ENCODE measurements around the gene CACNA2D3.

CACNA2D3 gene

GRCh38 chr3:54793171-54793570 is 670.8 kb downstream of the CACNA2D3 start:
- no peak overlapping the region for H3K4me3 ChIP-seq
- no peaks in the 10 kb centered on the region for H3K36me3 ChIP-seq
- TF ChIP-seq, protein P1, sequence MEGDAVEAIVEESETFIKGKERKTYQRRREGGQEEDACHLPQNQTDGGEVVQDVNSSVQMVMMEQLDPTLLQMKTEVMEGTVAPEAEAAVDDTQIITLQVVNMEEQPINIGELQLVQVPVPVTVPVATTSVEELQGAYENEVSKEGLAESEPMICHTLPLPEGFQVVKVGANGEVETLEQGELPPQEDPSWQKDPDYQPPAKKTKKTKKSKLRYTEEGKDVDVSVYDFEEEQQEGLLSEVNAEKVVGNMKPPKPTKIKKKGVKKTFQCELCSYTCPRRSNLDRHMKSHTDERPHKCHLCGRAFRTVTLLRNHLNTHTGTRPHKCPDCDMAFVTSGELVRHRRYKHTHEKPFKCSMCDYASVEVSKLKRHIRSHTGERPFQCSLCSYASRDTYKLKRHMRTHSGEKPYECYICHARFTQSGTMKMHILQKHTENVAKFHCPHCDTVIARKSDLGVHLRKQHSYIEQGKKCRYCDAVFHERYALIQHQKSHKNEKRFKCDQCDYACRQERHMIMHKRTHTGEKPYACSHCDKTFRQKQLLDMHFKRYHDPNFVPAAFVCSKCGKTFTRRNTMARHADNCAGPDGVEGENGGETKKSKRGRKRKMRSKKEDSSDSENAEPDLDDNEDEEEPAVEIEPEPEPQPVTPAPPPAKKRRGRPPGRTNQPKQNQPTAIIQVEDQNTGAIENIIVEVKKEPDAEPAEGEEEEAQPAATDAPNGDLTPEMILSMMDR (IDR thresholded peaks at IDR 0.05): no peak
- DNase-seq: no peak
- H3K9me3 ChIP-seq: no peaks in the 10 kb centered on the region
- H3K27ac ChIP-seq: no peak overlapping the region
- intact Hi-C loops (cut with DNase I; ENCODE audit: low total_unique reads): no loop called here
- no peaks in the 10 kb centered on the region for H3K27me3 ChIP-seq
- H3K4me1 ChIP-seq: no peaks in the 10 kb centered on the region

DNA sequence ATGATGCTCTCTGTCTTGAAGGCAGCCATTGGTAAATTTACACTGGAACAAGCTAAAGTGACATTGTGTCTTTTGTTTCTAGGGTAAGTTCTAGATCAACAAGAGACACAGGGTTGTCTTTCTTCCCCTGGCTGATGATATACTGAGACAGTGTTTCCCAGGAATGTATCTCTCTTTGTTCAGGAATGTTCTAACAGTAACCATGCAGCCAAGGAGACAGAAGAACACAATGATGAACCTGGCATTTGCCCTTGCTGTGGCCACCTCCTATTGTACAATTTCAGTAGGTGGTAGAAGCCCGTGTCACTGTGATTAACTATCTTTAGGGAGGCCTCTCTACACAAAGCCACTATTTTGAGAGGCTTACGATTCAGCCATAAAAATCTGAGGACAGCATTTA is 674.8 kb downstream of the CACNA2D3 start:
- Histone ChIP-seq H3K27ac (no peak overlapping the region), H3K36me3 (no peaks in the 10 kb centered on the region), H3K4me3 (no peak overlapping the region), H3K9me3 (no peaks in the 10 kb centered on the region), H3K27me3 (no peaks in the 10 kb centered on the region), H3K4me1 (no peaks in the 10 kb centered on the region)
- no peak for DNase-seq
- intact Hi-C loops (cut with DNase I; ENCODE audit: low total_unique reads): no loop called here
- TF ChIP-seq, protein P1 (IDR thresholded peaks at IDR 0.05): no peak

- Histone ChIP-seq H3K27me3 (no peaks in the 10 kb centered on the region), H3K36me3 (no peaks in the 10 kb centered on the region), H3K27ac (no peak overlapping the region), H3K4me1 (no peaks in the 10 kb centered on the region), H3K4me3 (no peak overlapping the region), H3K9me3 (no peaks in the 10 kb centered on the region)
- TF ChIP-seq, protein P1 (IDR thresholded peaks at IDR 0.05): no peak
- DNase-seq: no peak
- intact Hi-C loops (cut with DNase I; ENCODE audit: low total_unique reads): no loop called here
Observed at GRCh38 chr3:54800478-54800877, 678.1 kb downstream of the CACNA2D3 start.

GRCh38 chr3:54801977-54802376 is 679.6 kb downstream of the CACNA2D3 start:
- H3K9me3 ChIP-seq: no peaks in the 10 kb centered on the region
- H3K36me3 ChIP-seq: no peaks in the 10 kb centered on the region
- H3K27me3 ChIP-seq: no peaks in the 10 kb centered on the region
- H3K4me1 ChIP-seq: no peaks in the 10 kb centered on the region
- H3K27ac ChIP-seq: no peak overlapping the region
- intact Hi-C loops (cut with DNase I; ENCODE audit: low total_unique reads): no loop called here
- TF ChIP-seq, protein P1 (IDR thresholded peaks at IDR 0.05): no peak
- DNase-seq: no peak
- H3K4me3 ChIP-seq: no peak overlapping the region

GRCh38 chr3:54810401-54810800 is 688.0 kb downstream of the CACNA2D3 start:
- no peak overlapping the region for H3K4me3 ChIP-seq
- no peaks in the 10 kb centered on the region for H3K27me3 ChIP-seq
- DNase-seq: no peak
- no peaks in the 10 kb centered on the region for H3K36me3 ChIP-seq
- no peaks in the 10 kb centered on the region for H3K9me3 ChIP-seq
- TF ChIP-seq, protein P1 (IDR thresholded peaks at IDR 0.05): no peak
- intact Hi-C loops (cut with DNase I; ENCODE audit: low total_unique reads): no loop called here
- no peaks in the 10 kb centered on the region for H3K4me1 ChIP-seq
- no peak overlapping the region for H3K27ac ChIP-seq

DNA sequence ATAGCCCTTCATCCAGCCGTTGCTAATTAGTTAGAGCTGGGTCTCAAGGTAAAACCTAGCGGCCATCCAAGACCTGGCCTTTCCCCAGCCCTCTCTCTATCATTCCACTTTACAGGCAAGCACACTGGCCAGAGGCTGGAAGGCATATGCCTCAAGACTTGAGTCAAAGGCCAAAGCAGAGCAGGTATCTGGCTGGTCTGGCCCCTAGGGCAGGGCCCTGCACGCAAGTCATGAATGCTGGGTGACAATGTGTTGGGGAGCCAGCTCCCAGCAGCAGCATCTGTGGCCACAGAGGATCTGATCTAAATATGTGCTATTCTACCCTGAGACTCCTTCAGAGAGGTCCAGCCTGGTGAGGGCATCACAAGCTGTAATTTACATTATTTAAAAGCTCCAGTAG is 691.9 kb downstream of the CACNA2D3 start:
- no peak for DNase-seq
- no peaks in the 10 kb centered on the region for H3K4me1 ChIP-seq
- H3K27ac ChIP-seq: no peak overlapping the region
- H3K9me3 ChIP-seq: no peaks in the 10 kb centered on the region
- H3K27me3 ChIP-seq: no peaks in the 10 kb centered on the region
- H3K36me3 ChIP-seq: no peaks in the 10 kb centered on the region
- intact Hi-C loops (cut with DNase I; ENCODE audit: low total_unique reads): no loop called here
- TF ChIP-seq, protein P1 (IDR thresholded peaks at IDR 0.05): no peak
- no peak overlapping the region for H3K4me3 ChIP-seq
